ENCODE measurements around the gene MEST. TPM values are rescaled to one million over a fixed set of nuclear protein-coding genes. Genes with fewer than 3 reads are reported as not detected.
"Not testable (repeated sequence)": the region's sequence is repeated elsewhere in the genome, so short reads cannot be mapped to it uniquely, and the experiment has no call there.

The MEST gene
- total RNA-seq, 1 experiment from 2014 or later, result 37.4 TPM

DNA sequence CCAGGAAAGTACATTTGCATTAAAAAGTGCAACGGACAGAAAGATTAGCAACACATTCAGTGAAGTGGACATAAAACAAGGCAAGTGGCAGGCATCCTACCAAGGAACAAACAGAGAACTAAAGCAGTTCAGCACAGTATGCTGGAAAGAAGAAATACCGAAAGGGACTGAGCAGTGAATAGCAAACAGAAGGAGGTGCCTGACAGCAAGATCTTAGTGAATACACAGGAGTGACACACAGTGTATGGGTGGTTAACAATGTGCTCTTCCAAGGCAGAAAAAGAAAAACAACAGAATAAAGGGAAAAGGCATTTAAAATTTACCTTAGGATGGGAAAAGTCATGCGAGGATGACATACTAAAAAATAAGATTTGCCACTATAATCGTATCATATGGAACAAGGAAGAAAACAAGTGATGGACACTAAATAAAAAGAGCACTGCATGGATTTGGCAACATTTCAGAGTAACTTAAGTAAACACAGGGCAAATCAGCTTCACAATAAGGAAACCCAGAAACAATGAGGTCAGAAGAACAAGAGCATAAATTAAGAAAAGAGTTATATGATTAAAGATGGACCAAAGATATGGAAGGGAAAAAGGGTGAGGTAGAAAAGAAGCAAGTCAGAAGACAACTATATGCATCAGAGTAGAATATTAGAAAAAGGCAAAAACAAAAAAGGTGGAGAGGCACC is 29.5 kb downstream of the MEST start:
- Histone ChIP-seq H3K36me3 (ENCODE audit: insufficient read depth, low read length, poor library complexity, severe bottlenecking) (no peaks in the 10 kb centered on the region), H3K4me3 (ENCODE audit: low read depth, low read length, poor library complexity, severe bottlenecking) (no peak overlapping the region), H3K4me1 (ENCODE audit: insufficient read depth, low read length, poor library complexity, severe bottlenecking) (no peaks in the 10 kb centered on the region), H3K27ac (ENCODE audit: low read depth, low read length, poor library complexity, severe bottlenecking) (no peak overlapping the region), H3K9me3 (ENCODE audit: low read depth, low read length, poor library complexity, severe bottlenecking) (no peaks in the 10 kb centered on the region), H3K27me3 (replicated peaks; ENCODE audit: insufficient read depth, low read depth, low read length, poor library complexity) (no peaks in the 10 kb centered on the region)
- BruUV-seq (replicated peaks), result no TSS peak
- intact Hi-C loops (cut with micrococcal nuclease; ENCODE audit: unreplicated experiment), result no loop called here
- CTCF ChIA-PET, result no interaction called here
- no peak for DNase-seq (ENCODE audit: low spot score)
- no peak for TF ChIP-seq EZH2 (IDR thresholded peaks at IDR 0.05; ENCODE audit: borderline replicate concordance, low read depth, low read length, poor library complexity, severe bottlenecking)
- TF ChIP-seq, protein P1, sequence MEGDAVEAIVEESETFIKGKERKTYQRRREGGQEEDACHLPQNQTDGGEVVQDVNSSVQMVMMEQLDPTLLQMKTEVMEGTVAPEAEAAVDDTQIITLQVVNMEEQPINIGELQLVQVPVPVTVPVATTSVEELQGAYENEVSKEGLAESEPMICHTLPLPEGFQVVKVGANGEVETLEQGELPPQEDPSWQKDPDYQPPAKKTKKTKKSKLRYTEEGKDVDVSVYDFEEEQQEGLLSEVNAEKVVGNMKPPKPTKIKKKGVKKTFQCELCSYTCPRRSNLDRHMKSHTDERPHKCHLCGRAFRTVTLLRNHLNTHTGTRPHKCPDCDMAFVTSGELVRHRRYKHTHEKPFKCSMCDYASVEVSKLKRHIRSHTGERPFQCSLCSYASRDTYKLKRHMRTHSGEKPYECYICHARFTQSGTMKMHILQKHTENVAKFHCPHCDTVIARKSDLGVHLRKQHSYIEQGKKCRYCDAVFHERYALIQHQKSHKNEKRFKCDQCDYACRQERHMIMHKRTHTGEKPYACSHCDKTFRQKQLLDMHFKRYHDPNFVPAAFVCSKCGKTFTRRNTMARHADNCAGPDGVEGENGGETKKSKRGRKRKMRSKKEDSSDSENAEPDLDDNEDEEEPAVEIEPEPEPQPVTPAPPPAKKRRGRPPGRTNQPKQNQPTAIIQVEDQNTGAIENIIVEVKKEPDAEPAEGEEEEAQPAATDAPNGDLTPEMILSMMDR (conservative IDR thresholded peaks at IDR 0.05; ENCODE audit: low read depth, low read length), result no peak
- POLR2A ChIA-PET (ENCODE audit: low non-redundant PET), result no interaction called here

DNA sequence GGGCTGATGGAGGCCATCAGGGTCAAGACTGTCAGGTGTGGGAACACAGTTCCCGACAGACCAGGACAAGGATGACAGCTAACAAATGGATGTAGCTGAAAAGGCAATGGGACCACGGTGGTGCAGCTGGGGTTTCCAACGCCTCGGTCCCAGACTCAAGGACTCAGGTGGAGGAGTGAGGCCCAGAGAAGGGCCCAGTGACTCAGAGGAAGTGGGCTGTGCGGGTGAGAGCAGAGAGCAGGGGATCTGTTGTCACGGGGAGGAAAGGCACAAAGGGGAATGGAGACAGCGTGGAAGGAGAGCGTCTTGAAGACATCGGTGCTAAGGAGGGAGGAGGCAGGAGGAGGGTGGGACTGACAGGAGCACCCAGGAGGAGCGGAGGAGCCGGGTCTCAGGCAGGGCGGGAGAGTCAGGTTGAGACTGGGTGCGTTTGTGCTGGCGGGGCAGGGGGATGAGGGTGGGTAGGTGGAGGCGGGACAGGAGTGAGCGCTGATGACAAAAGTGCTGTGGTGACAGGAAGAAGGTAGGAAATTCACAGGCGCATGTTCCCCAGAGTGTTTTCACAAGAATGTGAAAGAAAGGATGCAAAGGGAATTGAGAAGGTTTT is 31.7 kb downstream of the MEST start:
- not testable (repeated sequence) for BruUV-seq (replicated peaks)

DNA sequence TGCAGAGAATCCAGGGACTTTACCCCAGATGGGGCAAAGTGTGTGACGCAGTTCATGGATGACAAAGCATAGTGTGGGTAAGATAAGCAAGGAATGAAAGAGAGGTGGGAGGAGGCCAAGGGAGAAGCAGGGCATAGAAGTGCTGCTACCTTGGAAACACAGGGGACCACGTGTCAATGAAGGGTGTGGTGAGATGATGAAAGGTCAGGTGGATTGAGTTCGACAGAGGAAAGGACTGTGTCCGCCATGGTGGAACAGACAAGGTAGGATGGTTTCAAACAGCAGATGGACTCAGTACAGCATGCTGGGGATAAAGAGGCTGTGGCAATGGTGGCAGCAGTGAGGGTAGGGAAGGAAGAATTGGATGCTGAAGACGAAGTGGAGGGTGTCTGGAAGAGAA is 32.7 kb downstream of the MEST start:
- no peak overlapping the region for H3K27ac ChIP-seq (ENCODE audit: low read depth, low read length, poor library complexity, severe bottlenecking)
- H3K9me3 ChIP-seq (ENCODE audit: low read depth, low read length, poor library complexity, severe bottlenecking), result no peaks in the 10 kb centered on the region
- intact Hi-C loops (cut with micrococcal nuclease; ENCODE audit: unreplicated experiment), result no loop called here
- no peak for DNase-seq (ENCODE audit: low spot score)
- no peaks in the 10 kb centered on the region for H3K27me3 ChIP-seq (replicated peaks; ENCODE audit: insufficient read depth, low read depth, low read length, poor library complexity)
- TF ChIP-seq, protein P1 (conservative IDR thresholded peaks at IDR 0.05; ENCODE audit: low read depth, low read length), result no peak
- TF ChIP-seq EZH2 (IDR thresholded peaks at IDR 0.05; ENCODE audit: borderline replicate concordance, low read depth, low read length, poor library complexity, severe bottlenecking), result no peak
- ChIA-PET CTCF (no interaction called here), POLR2A (ENCODE audit: low non-redundant PET) (no interaction called here)
- H3K36me3 ChIP-seq (ENCODE audit: insufficient read depth, low read length, poor library complexity, severe bottlenecking), result no peaks in the 10 kb centered on the region
- H3K4me3 ChIP-seq (ENCODE audit: low read depth, low read length, poor library complexity, severe bottlenecking), result no peak overlapping the region
- no peaks in the 10 kb centered on the region for H3K4me1 ChIP-seq (ENCODE audit: insufficient read depth, low read length, poor library complexity, severe bottlenecking)
- no TSS peak for BruUV-seq (replicated peaks)

More for the DNA sequence above, 31.7 kb downstream of the MEST start:
- H3K27me3 ChIP-seq (replicated peaks; ENCODE audit: insufficient read depth, low read depth, low read length, poor library complexity); H3K4me3 ChIP-seq (ENCODE audit: low read depth, low read length, poor library complexity, severe bottlenecking); H3K27ac ChIP-seq (ENCODE audit: low read depth, low read length, poor library complexity, severe bottlenecking); CTCF ChIA-PET; H3K4me1 ChIP-seq (ENCODE audit: insufficient read depth, low read length, poor library complexity, severe bottlenecking); H3K9me3 ChIP-seq (ENCODE audit: low read depth, low read length, poor library complexity, severe bottlenecking); DNase-seq (ENCODE audit: low spot score); POLR2A ChIA-PET (ENCODE audit: low non-redundant PET); H3K36me3 ChIP-seq (ENCODE audit: insufficient read depth, low read length, poor library complexity, severe bottlenecking); intact Hi-C loops (cut with micrococcal nuclease; ENCODE audit: unreplicated experiment): not testable (repeated sequence)

DNA sequence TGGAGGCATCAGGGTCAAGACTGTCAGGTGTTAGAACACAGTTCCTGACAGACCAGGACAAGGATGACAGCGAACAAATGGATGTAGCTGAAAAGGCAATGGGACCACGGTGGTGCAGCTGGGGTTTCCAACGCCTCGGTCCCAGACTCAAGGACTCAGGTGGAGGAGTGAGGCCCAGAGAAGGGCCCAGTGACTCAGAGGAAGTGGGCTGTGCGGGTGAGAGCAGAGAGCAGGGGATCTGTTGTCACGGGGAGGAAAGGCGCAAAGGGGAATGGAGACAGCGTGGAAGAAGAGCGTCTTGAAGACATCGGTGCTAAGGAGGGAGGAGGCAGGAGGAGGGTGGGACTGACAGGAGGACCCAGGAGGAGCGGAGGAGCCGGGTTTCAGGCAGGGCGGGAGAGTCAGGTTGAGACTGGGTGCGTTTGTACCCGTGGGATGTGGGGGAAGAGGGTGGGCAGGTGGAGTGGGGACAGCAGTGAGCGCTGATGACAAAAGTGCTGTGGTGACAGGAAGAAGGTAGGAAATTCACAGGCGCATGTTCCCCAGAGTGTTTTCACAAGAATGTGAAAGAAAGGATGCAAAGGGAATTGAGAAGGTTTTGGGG is 36.0 kb downstream of the MEST start:
- H3K36me3 ChIP-seq (ENCODE audit: insufficient read depth, low read length, poor library complexity, severe bottlenecking); H3K27me3 ChIP-seq (replicated peaks; ENCODE audit: insufficient read depth, low read depth, low read length, poor library complexity); CTCF ChIA-PET; H3K4me3 ChIP-seq (ENCODE audit: low read depth, low read length, poor library complexity, severe bottlenecking); DNase-seq (ENCODE audit: low spot score); POLR2A ChIA-PET (ENCODE audit: low non-redundant PET); H3K9me3 ChIP-seq (ENCODE audit: low read depth, low read length, poor library complexity, severe bottlenecking); BruUV-seq (replicated peaks); intact Hi-C loops (cut with micrococcal nuclease; ENCODE audit: unreplicated experiment); H3K4me1 ChIP-seq (ENCODE audit: insufficient read depth, low read length, poor library complexity, severe bottlenecking); H3K27ac ChIP-seq (ENCODE audit: low read depth, low read length, poor library complexity, severe bottlenecking): not testable (repeated sequence)

Measured in A673 (cell line).